Measurements from ENCODE around the gene NHS. TPM values are rescaled to one million over a fixed set of nuclear protein-coding genes. Genes with fewer than 3 reads are reported as not detected.

Gene NHS
- total RNA-seq, 1 donor from 2014 or later: 12.1 TPM

- Histone ChIP-seq H3K4me1 (peaks cover 4% of the 10 kb centered on the region), H3K4me3 (no peak overlapping the region), H3K36me3 (no peaks in the 10 kb centered on the region), H4K20me1 (ENCODE audit: low read depth) (no peaks in the 10 kb centered on the region), H3K27ac (peak overlapping the region; percentile 64), H2AFZ (replicated peaks) (no peak overlapping the region), H3K4me2 (no peak overlapping the region), H3K9me3 (ENCODE audit: low read depth) (no peaks in the 10 kb centered on the region), H3K79me2 (ENCODE audit: low read depth) (no peaks in the 10 kb centered on the region), H3K9ac (no peak overlapping the region), H3F3A (ENCODE audit: low read depth) (peaks cover 23% of the 10 kb centered on the region), H3K27me3 (no peaks in the 10 kb centered on the region)
- DNase-seq (ENCODE audit: low spot score): peak; percentile 75
- peaks cover 29% of the 10 kb centered on the region for H3K4me1 Mint-ChIP-seq
- peaks cover 9% of the 10 kb centered on the region for H3K9me3 Mint-ChIP-seq
- TF ChIP-seq CTCF (IDR thresholded peaks at IDR 0.05) (no peak), EZH2 (IDR thresholded peaks at IDR 0.05) (no peak), EZH2phosphoT487 (IDR thresholded peaks at IDR 0.05) (no peak)
- H3K4me3 Mint-ChIP-seq: no peak overlapping the region
- H3K27ac Mint-ChIP-seq: peak overlapping the region; percentile 95
- no peaks in the 10 kb centered on the region for H3K36me3 Mint-ChIP-seq
- H3K27me3 Mint-ChIP-seq (ENCODE audit: insufficient read depth, low read depth): peaks cover 6% of the 10 kb centered on the region
These were observed 60.5 kb downstream of the NHS start for GRCh38 chrX:17435476-17435875.

GRCh38 chrX:17438221-17438620 lies 63.2 kb downstream of the NHS start:
- Mint-ChIP-seq H3K4me1 (peaks cover 30% of the 10 kb centered on the region), H3K36me3 (no peaks in the 10 kb centered on the region), H3K9me3 (peaks cover 3% of the 10 kb centered on the region), H3K27ac (no peak overlapping the region), H3K27me3 (ENCODE audit: insufficient read depth, low read depth) (peaks cover 9% of the 10 kb centered on the region), H3K4me3 (no peak overlapping the region)
- Histone ChIP-seq H2AFZ (replicated peaks) (no peak overlapping the region), H3K36me3 (no peaks in the 10 kb centered on the region), H3K79me2 (ENCODE audit: low read depth) (no peaks in the 10 kb centered on the region), H4K20me1 (ENCODE audit: low read depth) (no peaks in the 10 kb centered on the region), H3F3A (ENCODE audit: low read depth) (peaks cover 23% of the 10 kb centered on the region), H3K9ac (no peak overlapping the region), H3K4me3 (no peak overlapping the region), H3K4me2 (no peak overlapping the region), H3K27ac (no peak overlapping the region), H3K27me3 (no peaks in the 10 kb centered on the region), H3K9me3 (ENCODE audit: low read depth) (no peaks in the 10 kb centered on the region), H3K4me1 (peaks cover 4% of the 10 kb centered on the region)
- TF ChIP-seq EZH2phosphoT487 (IDR thresholded peaks at IDR 0.05) (no peak), EZH2 (IDR thresholded peaks at IDR 0.05) (no peak), CTCF (IDR thresholded peaks at IDR 0.05) (no peak)
- DNase-seq (ENCODE audit: low spot score): no peak

- Histone ChIP-seq H3K79me2 (ENCODE audit: low read depth) (no peaks in the 10 kb centered on the region), H3K4me3 (no peak overlapping the region), H3F3A (ENCODE audit: low read depth) (peaks cover 13% of the 10 kb centered on the region), H3K4me1 (peaks cover 4% of the 10 kb centered on the region), H3K27ac (no peak overlapping the region), H3K36me3 (no peaks in the 10 kb centered on the region), H4K20me1 (ENCODE audit: low read depth) (no peaks in the 10 kb centered on the region), H3K27me3 (no peaks in the 10 kb centered on the region), H3K9ac (no peak overlapping the region), H3K9me3 (ENCODE audit: low read depth) (no peaks in the 10 kb centered on the region), H3K4me2 (no peak overlapping the region), H2AFZ (replicated peaks) (no peak overlapping the region)
- Mint-ChIP-seq H3K4me1 (peaks cover 23% of the 10 kb centered on the region), H3K4me3 (no peak overlapping the region), H3K27me3 (ENCODE audit: insufficient read depth, low read depth) (peaks cover 3% of the 10 kb centered on the region), H3K36me3 (no peaks in the 10 kb centered on the region), H3K9me3 (no peaks in the 10 kb centered on the region), H3K27ac (no peak overlapping the region)
- no peak for DNase-seq (ENCODE audit: low spot score)
- TF ChIP-seq CTCF (IDR thresholded peaks at IDR 0.05) (no peak), EZH2phosphoT487 (IDR thresholded peaks at IDR 0.05) (no peak), EZH2 (IDR thresholded peaks at IDR 0.05) (no peak)
These were observed 65.3 kb downstream of the NHS start for GRCh38 chrX:17440258-17440657.

Data from neural progenitor cell (in vitro differentiated cells).